IPS-18c (cell line): Measurements from ENCODE around the gene AUTS2.

ENCODE experiments used
- H3K4me3 ChIP-seq: 2 replicates; pipeline ENCODE4 v1.7.0; 2013; ENCODE audit warnings: low read depth, mild to moderate bottlenecking, low read length, moderate library complexity; ENCODE audit not compliant: insufficient read depth
- H3K9me3 ChIP-seq: one replicate; pipeline ENCODE4 v1.6.1; 2013; ENCODE audit warnings: mild to moderate bottlenecking, low read length, moderate library complexity; ENCODE audit not compliant: control insufficient read depth, insufficient read depth

The AUTS2 gene

GRCh38 chr7:70032649-70033048 lies 434.4 kb downstream of the AUTS2 start:
- no peaks in the 10 kb centered on the region for H3K9me3 ChIP-seq
- no peak overlapping the region for H3K4me3 ChIP-seq

GRCh38 chr7:70033226-70033625 lies 435.0 kb downstream of the AUTS2 start:
- Histone ChIP-seq H3K9me3 (no peaks in the 10 kb centered on the region), H3K4me3 (no peak overlapping the region)

- no peak overlapping the region for H3K4me3 ChIP-seq
Observed at GRCh38 chr7:70034999-70035398, 436.7 kb downstream of the AUTS2 start.

GRCh38 chr7:70035519-70035918 lies 437.2 kb downstream of the AUTS2 start:
- Histone ChIP-seq H3K4me3 (no peak overlapping the region), H3K9me3 (no peaks in the 10 kb centered on the region)

More at GRCh38 chr7:70034999-70035398, 436.7 kb downstream of the AUTS2 start:
- no peaks in the 10 kb centered on the region for H3K9me3 ChIP-seq

GRCh38 chr7:70035955-70036354 lies 437.7 kb downstream of the AUTS2 start:
- Histone ChIP-seq H3K9me3 (no peaks in the 10 kb centered on the region), H3K4me3 (no peak overlapping the region)

GRCh38 chr7:70036695-70037094 lies 438.4 kb downstream of the AUTS2 start:
- H3K4me3 ChIP-seq: no peak overlapping the region
- H3K9me3 ChIP-seq: no peaks in the 10 kb centered on the region

GRCh38 chr7:70037171-70037933 lies 439.1 kb downstream of the AUTS2 start:
- Histone ChIP-seq H3K9me3 (no peaks in the 10 kb centered on the region), H3K4me3 (no peak overlapping the region)

- Histone ChIP-seq H3K9me3 (no peaks in the 10 kb centered on the region), H3K4me3 (no peak overlapping the region)
Observed at GRCh38 chr7:70040051-70040450, 441.8 kb downstream of the AUTS2 start.

GRCh38 chr7:70040970-70041766 lies 442.9 kb downstream of the AUTS2 start:
- H3K9me3 ChIP-seq: no peaks in the 10 kb centered on the region
- no peak overlapping the region for H3K4me3 ChIP-seq

- Histone ChIP-seq H3K9me3 (no peaks in the 10 kb centered on the region), H3K4me3 (no peak overlapping the region)
Observed at GRCh38 chr7:70042533-70042932, 444.3 kb downstream of the AUTS2 start.

GRCh38 chr7:70043015-70043538 lies 444.8 kb downstream of the AUTS2 start:
- H3K9me3 ChIP-seq: no peaks in the 10 kb centered on the region
- no peak overlapping the region for H3K4me3 ChIP-seq

- Histone ChIP-seq H3K4me3 (no peak overlapping the region), H3K9me3 (no peaks in the 10 kb centered on the region)
Observed at GRCh38 chr7:70044064-70044463, 445.8 kb downstream of the AUTS2 start.

GRCh38 chr7:70044525-70044924 lies 446.2 kb downstream of the AUTS2 start:
- H3K9me3 ChIP-seq: no peaks in the 10 kb centered on the region
- H3K4me3 ChIP-seq: no peak overlapping the region

- Histone ChIP-seq H3K9me3 (no peaks in the 10 kb centered on the region), H3K4me3 (no peak overlapping the region)
Observed at GRCh38 chr7:70044981-70045380, 446.7 kb downstream of the AUTS2 start.

GRCh38 chr7:70047384-70047783 lies 449.1 kb downstream of the AUTS2 start:
- no peak overlapping the region for H3K4me3 ChIP-seq
- no peaks in the 10 kb centered on the region for H3K9me3 ChIP-seq

- no peaks in the 10 kb centered on the region for H3K9me3 ChIP-seq
- H3K4me3 ChIP-seq: no peak overlapping the region
Observed at GRCh38 chr7:70047891-70048448, 449.7 kb downstream of the AUTS2 start.

- no peak overlapping the region for H3K4me3 ChIP-seq
Observed at GRCh38 chr7:70051726-70052125, 453.5 kb downstream of the AUTS2 start.

GRCh38 chr7:70052691-70053090 lies 454.4 kb downstream of the AUTS2 start:
- Histone ChIP-seq H3K4me3 (no peak overlapping the region), H3K9me3 (no peaks in the 10 kb centered on the region)

More at GRCh38 chr7:70051726-70052125, 453.5 kb downstream of the AUTS2 start:
- no peaks in the 10 kb centered on the region for H3K9me3 ChIP-seq
